Bronchial epithelial cell (primary cell): ENCODE data around the gene PPCS. TPM values are rescaled to one million over a fixed set of nuclear protein-coding genes. Genes with fewer than 3 reads are reported as not detected.

ENCODE experiments used
- DNase-seq: peaks from one replicate; pipeline ENCODE4 v3.0.0-alpha.2; 2010; ENCODE audit warnings: low read depth
- FAIRE-seq: peaks from 2 replicates; lab custom pipeline; 2011; peaks lifted over from hg19 to GRCh38; lab: Jason Lieb, UNC
- H3K27me3 ChIP-seq: 2 replicates; pipeline ENCODE4 v1.5.1; 2011; ENCODE audit warnings: low read length; ENCODE audit not compliant: control insufficient read depth, insufficient read depth
- H3K36me3 ChIP-seq: 2 replicates; pipeline ENCODE4 v1.5.1; 2011; ENCODE audit warnings: low read length; ENCODE audit not compliant: control insufficient read depth, insufficient read depth
- H3K4me3 ChIP-seq: 2 replicates; pipeline ENCODE4 v1.5.1; 2011; ENCODE audit warnings: mild to moderate bottlenecking, low read depth, low read length, control low read depth
- CTCF ChIP-seq: IDR thresholded peaks from 2 replicates; pipeline ENCODE4 v1.5.1; 2011; ENCODE audit warnings: mild to moderate bottlenecking, moderate library complexity, low read length, control low read depth, inconsistent platforms; ENCODE audit not compliant: insufficient read depth, severe bottlenecking
- total RNA-seq: library from RNA; depleted of rRNA; stranded (reverse); fragments of >200 nt; gene quantifications from 2 replicates; pipeline ENCODE4 v1.2.1, GENCODE V29; 2014

Gene PPCS
- total RNA-seq, 1 donor from 2014 or later = 34.8 TPM

- peaks cover 2% of the 10 kb centered on the region for H3K36me3 ChIP-seq
- FAIRE-seq = no peak
- no peak for TF ChIP-seq CTCF
- no peaks in the 10 kb centered on the region for H3K27me3 ChIP-seq
- peak overlapping the region; percentile 73 for H3K4me3 ChIP-seq
- DNase-seq = peak; percentile 44
Measured at GRCh38 chr1:42456754-42457089, 379 bp downstream of the PPCS start.

GRCh38 chr1:42461196-42461595 lies 4.9 kb downstream of the PPCS start:
- no peak for TF ChIP-seq CTCF
- Histone ChIP-seq H3K27me3 (no peaks in the 10 kb centered on the region), H3K4me3 (no peak overlapping the region), H3K36me3 (peaks cover 2% of the 10 kb centered on the region)
- DNase-seq (no peak), FAIRE-seq (no peak)

GRCh38 chr1:42462828-42463763 lies 6.8 kb downstream of the PPCS start, which contains the start of gene CCDC30:
CCDC30 (plus strand) TSS chr1:42463286; CDS start chr1:42480552, 17,266 bp downstream.
- H3K27me3 ChIP-seq = no peaks in the 10 kb centered on the region
- peaks cover 2% of the 10 kb centered on the region for H3K36me3 ChIP-seq
- TF ChIP-seq CTCF = no peak
- DNase-seq (peak; percentile 96), FAIRE-seq (peak; percentile 96)
- peak within 1 kb of the TSS; percentile 46 for H3K4me3 ChIP-seq

GRCh38 chr1:42463921-42464320 lies 7.6 kb downstream of the PPCS start:
- FAIRE-seq (no peak), DNase-seq (no peak)
- no peak overlapping the region for H3K4me3 ChIP-seq
- H3K27me3 ChIP-seq = no peaks in the 10 kb centered on the region
- no peak for TF ChIP-seq CTCF
- no peaks in the 10 kb centered on the region for H3K36me3 ChIP-seq

- H3K36me3 ChIP-seq = no peaks in the 10 kb centered on the region
- no peak for FAIRE-seq
- no peak for TF ChIP-seq CTCF
- H3K27me3 ChIP-seq = no peaks in the 10 kb centered on the region
- no peak overlapping the region for H3K4me3 ChIP-seq
- no peak for DNase-seq
Measured at GRCh38 chr1:42466030-42466429, 9.7 kb downstream of the PPCS start.
